GM12873 (cell line): ENCODE results near the gene DNHD1.

Experiments
- TF ChIP-seq, protein P1 (sequence below): IDR thresholded peaks from 2 replicates; pipeline ENCODE4 v1.5.1; 2012; ENCODE audit warnings: low read depth, mild to moderate bottlenecking, moderate library complexity, low read length, control low read depth; ENCODE audit not compliant: insufficient read depth; ENCODE audit errors: missing control alignments

The DNHD1 gene

DNA sequence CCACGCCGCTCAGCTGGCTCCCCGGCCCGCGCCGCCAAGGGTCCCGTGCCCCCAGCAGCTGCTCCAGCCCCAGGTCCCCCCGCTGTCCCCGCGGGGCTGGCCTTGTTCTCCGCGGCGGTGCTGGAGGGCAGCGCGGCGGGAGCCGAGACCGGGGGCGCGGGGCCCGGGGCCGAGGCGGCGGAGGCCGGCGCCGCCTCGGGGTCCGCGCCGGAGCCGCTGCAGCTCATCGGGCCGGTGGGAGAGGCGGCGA, 114.8 kb downstream of the DNHD1 start:
- TF ChIP-seq, protein P1, sequence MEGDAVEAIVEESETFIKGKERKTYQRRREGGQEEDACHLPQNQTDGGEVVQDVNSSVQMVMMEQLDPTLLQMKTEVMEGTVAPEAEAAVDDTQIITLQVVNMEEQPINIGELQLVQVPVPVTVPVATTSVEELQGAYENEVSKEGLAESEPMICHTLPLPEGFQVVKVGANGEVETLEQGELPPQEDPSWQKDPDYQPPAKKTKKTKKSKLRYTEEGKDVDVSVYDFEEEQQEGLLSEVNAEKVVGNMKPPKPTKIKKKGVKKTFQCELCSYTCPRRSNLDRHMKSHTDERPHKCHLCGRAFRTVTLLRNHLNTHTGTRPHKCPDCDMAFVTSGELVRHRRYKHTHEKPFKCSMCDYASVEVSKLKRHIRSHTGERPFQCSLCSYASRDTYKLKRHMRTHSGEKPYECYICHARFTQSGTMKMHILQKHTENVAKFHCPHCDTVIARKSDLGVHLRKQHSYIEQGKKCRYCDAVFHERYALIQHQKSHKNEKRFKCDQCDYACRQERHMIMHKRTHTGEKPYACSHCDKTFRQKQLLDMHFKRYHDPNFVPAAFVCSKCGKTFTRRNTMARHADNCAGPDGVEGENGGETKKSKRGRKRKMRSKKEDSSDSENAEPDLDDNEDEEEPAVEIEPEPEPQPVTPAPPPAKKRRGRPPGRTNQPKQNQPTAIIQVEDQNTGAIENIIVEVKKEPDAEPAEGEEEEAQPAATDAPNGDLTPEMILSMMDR = no peak

DNA sequence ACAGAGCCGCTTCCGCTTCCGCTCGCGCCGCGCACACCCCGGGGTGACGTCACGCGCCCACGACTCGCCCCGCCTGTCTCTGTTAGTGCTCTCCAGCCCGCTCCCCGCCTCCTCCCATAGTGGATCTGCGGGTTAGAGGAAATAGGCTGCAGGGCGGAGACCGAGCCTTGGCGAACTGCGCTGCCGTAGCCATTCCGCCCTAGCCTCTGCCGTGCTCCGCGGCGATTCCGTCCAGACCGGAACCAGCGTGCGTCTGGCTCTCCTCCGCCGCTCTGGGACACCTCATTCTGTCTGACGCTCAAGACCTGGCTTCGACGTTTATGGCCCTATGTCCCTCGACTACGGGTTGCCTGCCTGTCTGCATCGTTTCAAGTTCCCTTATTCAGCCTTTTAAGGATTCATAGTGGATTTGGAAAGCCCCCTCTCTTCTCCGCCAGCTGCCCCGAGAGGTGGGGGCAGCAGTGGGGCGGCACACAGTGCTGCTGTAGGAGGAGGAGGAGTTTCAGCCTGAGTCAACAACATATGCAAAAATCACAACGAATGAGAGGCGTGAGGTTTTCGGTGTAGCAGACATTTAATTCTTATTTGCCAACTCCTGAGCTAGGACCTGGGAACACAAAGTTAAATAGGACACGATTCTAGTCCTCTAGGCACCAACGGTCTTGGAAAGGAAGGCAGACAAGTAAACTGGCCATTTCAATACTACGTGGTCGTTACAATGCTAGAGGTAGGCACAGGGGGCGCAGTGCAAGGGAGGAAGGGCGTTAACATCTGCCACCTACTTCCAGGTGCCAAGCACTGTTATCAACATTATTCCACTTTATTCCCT, 115.3 kb downstream of the DNHD1 start, which contains the start of gene TAF10:
Gene TAF10 (minus strand): TSS at position 4 of the 829 bp plus-strand sequence. CDS start 27 bp downstream, outside the sequence.
- TF ChIP-seq, protein P1 = peak; percentile 69

DNA sequence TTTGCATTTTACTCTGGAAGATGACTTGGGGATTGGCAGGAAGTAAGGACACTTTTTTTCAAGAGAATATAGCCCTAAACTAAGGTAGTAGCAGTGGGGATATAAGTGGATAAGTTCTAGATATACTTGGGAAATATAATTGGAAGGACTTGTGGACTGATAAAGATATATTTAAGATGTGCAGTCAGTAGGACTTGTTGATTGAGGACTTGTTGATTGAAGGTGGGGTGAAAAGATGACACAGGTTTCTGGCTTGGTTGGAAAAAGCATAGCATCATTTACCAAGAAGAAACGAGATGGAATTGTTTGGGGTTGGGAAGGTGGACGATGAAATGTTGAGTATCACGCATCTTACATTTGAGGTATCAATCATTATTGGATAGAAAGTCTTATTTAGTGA, 116.4 kb downstream of the DNHD1 start:
- TF ChIP-seq, protein P1 = no peak

DNA sequence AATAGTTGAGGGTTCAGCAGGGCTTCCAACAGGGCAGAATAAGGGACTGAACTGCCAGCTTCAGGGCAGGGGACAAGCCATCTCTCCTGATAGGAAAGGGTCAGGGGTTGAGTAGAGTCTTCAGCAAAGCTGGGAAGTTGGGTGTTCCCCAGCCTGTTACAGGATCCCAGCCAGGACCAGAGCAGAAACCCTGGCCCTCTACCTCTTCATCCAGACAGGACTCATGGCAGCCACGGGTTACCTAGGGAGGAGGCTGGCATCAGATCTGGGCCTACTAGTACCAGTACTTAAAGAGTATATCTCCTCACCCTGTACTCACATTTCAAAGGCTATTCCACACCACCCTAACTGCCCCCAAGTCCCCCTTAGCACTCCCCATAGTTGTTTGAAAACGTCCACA, 117.4 kb downstream of the DNHD1 start:
- TF ChIP-seq, protein P1 = no peak

DNA sequence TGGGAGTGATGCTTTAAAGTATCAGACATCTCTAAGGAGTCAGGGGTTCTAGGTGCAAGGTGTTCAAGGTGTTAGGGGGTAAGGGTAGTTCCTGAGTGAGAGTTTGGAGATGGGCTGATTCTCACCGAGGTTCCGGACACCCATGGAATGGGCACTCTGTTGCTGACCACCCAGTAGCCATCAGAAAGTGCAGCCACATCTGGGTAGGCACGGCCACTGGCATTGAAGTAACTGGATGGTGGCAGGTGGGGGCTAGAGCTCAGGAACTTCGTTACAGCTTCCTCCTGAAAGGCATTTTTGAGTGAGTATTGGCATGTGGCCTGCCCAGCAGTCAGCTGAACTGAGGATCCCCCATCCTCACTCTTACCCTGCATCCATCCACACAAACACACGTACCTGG, 118.0 kb downstream of the DNHD1 start:
- TF ChIP-seq, protein P1 = no peak

DNA sequence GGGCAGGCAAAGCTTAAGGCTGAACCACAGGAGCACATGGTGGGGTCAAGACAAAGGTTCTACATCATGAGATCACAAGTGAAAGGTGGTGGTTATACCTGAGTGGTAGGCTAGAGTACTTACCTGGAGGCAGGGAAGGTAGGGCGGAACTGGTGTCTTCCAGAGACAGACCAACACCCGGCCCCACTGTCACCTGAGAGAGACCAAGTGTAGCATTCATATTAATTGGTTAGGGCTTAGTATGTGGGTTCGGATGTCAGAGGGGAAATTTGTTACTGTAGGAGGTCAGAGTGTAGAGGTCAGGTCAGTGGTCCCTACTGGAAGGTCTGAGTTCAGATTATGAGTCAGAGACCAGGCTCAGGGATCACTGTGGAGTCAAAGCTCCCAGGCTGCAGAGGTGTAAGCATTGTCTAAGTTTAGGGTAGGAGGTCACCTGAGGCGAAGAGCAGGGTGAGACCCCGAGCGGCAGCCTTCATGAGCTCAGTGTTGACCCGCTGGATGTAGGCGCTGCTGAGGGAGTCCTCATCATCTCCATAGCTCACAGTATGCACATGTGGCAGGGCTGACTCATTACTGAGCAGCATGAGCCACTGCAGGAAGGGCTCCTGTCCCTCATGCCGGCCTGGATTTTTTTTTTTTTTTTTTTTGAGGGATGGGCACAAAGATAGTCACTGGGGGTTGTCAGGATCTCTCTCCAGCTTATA, 119.0 kb downstream of the DNHD1 start:
- TF ChIP-seq, protein P1 = no peak

DNA sequence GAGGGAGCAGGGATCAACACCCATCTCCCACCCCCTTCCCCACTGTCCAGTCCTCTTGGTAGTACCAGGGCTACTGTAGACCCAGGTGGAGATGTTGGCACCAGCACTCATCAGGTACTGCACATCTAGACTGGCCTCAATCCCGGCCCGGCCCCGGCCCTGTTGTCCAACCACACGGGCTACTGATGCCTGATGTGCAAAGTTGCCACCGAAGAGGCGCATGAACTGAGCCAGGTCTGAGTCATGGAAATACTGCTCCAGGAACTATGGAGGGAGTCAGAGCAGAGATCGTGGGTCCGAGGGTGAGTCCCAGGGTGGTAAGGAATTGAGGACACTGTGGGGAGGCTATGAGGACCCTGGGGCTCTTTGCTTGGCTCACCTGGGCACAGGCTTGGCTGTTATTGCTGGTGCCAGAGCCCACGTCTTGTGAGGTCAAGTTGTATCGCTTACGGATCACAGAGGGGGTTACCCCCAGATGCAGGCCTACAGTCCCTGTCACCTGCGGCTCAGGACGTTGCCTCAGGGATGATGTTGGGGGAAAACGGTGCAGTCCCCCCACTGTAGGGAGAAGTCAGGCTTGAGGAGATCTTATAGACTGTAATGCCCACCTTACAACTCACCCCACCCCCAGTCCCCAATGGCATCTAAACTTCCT, 119.6 kb downstream of the DNHD1 start:
- TF ChIP-seq, protein P1 = no peak
